NCI-H146 (cell line): ENCODE measurements around the gene TP53RK.

Experiments used
- DNase-seq: peaks from one replicate; lab custom pipeline; 2025; lab: John Stamatoyannopoulos, UW

TP53RK gene

DNA sequence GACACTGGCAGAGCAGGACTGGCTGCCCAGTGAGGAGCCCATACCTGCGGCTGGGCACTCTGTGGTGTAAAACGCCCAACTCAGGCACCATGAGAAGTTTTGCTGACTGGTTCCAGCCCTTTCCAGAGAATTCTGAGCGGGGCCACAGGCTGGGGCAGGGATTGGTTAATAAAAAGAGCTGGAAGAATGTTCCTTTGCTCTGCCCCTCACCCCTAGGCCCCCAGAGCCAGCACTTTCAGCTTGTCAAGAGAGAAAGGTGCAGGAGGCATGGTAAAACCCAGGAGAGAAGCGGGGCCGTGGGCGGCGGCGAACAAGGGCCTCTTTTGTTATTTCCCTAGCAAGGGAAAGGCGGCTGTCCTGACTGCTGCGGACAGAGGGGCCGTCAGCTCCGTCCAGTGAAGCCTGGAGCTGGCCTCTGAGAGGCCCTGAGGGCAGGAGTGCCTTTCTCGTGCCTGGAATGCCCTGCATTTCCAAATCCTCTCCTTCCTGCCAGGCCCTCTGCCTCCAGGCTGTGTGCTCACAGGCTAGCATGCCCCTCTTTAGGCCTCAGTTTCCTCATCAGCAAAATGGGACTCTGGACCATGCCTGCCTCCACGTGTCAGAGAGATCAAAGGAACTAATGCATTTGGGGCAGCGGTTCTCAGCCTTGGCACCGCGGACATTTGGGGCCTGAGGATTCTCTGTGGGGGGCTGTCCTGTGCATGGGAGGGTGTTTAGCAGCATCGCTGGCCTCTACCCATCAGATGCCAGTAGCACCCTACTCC, 50.9 kb downstream of the TP53RK start:
- no peak for DNase-seq

GRCh38 chr20:46637427-46638133, 51.7 kb downstream of the TP53RK start:
- DNase-seq: no peak

- DNase-seq: no peak
These were observed 52.2 kb downstream of the TP53RK start for GRCh38 chr20:46637020-46637419.

- no peak for DNase-seq
These were observed 52.7 kb downstream of the TP53RK start for GRCh38 chr20:46636514-46636913.

DNA sequence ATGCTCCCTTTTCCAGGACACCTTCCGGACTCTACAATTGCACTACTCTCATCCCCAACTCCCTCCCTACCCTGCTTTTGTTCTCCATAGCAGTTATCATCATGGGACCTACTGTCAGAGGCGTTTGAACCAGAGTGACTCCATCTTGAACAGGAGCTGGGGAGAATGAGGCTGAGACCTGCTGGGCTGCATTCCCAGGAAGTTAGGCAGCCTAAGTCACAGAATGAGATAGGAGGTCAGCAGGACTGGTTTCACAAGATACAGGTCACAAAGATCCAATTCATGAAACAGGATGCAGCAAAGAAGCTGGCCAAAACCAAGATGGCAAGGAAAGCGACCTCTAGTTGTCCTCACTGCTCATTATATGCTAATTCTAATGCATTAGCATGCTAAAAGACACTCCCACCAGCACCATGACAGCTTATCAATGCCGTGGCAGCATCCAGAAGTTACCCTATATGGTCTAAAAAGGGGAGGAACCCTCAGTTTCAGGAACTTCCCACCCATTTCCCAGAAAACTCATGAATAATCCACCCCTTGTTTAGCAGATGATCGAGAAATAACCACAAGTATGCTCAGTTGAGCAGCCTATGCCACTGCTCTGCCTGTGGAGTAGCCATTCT, 53.6 kb downstream of the TP53RK start:
- DNase-seq: no peak

DNA sequence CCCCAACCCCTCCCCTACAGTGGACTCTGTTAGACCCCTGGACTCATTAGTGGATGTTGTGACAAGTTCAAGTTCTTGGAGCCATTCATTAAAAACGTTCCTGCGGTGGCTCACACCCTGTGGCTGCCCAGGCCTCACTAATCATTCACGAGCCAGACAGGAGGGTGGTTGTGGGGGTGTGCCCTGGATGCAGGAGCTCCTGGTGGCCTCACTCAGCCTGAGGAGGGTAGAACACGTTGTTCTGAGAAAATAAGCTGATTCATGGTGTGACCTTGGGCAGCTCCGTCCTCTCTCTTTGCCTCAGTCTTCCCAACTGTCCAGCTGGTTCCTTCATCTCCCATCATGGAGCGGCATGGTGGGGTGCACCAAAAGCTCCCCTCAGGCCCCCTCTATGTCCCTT, 54.7 kb downstream of the TP53RK start:
- no peak for DNase-seq
